ENCODE data around the gene LAMA3.

Gene LAMA3, protein sequence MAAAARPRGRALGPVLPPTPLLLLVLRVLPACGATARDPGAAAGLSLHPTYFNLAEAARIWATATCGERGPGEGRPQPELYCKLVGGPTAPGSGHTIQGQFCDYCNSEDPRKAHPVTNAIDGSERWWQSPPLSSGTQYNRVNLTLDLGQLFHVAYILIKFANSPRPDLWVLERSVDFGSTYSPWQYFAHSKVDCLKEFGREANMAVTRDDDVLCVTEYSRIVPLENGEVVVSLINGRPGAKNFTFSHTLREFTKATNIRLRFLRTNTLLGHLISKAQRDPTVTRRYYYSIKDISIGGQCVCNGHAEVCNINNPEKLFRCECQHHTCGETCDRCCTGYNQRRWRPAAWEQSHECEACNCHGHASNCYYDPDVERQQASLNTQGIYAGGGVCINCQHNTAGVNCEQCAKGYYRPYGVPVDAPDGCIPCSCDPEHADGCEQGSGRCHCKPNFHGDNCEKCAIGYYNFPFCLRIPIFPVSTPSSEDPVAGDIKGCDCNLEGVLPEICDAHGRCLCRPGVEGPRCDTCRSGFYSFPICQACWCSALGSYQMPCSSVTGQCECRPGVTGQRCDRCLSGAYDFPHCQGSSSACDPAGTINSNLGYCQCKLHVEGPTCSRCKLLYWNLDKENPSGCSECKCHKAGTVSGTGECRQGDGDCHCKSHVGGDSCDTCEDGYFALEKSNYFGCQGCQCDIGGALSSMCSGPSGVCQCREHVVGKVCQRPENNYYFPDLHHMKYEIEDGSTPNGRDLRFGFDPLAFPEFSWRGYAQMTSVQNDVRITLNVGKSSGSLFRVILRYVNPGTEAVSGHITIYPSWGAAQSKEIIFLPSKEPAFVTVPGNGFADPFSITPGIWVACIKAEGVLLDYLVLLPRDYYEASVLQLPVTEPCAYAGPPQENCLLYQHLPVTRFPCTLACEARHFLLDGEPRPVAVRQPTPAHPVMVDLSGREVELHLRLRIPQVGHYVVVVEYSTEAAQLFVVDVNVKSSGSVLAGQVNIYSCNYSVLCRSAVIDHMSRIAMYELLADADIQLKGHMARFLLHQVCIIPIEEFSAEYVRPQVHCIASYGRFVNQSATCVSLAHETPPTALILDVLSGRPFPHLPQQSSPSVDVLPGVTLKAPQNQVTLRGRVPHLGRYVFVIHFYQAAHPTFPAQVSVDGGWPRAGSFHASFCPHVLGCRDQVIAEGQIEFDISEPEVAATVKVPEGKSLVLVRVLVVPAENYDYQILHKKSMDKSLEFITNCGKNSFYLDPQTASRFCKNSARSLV (N-terminal part only)

DNA sequence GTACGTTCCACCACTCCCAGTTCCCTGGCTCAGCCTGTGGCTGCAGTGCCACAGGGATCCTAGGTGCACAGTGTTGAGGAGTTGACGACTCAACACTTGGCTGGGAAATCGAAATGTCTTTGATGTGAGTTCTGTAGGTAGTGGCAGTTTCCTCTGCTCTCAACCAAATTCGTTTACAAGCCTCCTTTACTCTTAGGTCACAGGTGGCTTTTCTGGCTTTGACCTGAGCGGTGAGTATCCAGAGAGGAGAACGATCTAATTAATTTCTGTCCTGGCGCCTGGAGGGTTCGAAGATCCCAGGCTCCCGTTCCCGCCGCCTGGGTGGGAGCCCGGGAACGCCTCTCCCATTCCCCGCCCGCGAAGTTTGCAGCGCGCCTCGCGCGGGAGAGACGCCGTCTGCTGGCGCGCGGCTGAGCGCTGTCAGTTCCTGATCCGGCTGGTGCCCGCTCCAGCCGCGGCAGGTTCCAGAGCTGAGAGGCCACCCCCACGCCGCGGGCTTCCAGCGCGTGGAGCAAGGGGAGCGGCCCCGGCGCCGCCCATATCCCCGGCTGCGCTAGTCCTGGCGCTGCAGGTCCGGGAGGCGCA is at the start of gene LAMA3:
Gene LAMA3, plus strand, starts transcription at position 423 of the 585 bp plus-strand sequence. CDS start 231 bp downstream, outside the sequence.
- no peak for DNase-seq

DNA sequence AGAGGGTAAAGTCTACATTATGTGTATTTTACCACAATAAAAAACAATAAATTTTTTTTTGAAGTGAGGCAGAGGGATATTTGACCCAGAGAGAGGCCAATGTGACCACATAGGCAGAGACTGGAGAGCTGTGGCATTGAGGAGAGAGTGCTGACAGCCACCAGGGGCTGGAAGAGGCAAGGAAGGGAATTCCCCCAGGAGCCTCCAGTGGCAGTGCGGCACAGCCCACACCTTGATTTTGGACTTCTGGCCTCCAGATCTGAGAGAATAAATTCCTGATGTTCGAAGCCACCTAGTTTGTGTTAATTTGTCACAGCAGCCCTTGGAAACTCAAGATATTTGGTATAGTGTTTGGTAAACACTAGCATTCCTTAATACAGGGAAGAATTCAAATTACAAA is 49.2 kb upstream of the LAMA3 start:
- DNase-seq = no peak

DNA sequence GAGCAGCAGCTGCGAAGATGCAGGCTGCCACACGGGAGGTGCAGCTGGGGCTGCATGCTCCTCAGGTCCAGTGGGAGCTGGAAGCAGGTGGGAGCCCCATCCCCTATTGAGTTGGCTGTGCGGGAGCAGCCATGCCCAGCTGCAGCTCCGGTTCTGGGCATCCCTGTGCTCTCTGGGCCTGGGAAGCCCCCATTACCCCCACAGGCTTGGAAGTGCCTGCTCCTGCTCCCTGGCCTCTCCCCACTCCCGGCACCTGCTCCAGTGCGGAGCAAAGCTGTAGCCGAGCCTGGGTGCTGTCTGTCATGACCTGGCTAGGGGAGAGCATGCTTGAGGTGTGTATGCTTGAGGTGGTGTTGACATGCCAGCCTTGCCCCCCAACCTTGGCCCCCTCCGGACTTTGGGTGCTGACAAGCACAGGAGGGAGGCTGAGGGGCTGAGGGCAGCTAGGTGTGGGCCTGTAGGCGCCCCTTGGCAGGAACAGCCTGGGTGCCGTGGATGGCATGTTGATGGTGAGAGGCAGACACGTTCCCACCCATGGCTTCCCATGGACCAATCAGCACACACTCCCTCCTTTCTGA is 48.0 kb upstream of the LAMA3 start:
- DNase-seq = no peak

DNA sequence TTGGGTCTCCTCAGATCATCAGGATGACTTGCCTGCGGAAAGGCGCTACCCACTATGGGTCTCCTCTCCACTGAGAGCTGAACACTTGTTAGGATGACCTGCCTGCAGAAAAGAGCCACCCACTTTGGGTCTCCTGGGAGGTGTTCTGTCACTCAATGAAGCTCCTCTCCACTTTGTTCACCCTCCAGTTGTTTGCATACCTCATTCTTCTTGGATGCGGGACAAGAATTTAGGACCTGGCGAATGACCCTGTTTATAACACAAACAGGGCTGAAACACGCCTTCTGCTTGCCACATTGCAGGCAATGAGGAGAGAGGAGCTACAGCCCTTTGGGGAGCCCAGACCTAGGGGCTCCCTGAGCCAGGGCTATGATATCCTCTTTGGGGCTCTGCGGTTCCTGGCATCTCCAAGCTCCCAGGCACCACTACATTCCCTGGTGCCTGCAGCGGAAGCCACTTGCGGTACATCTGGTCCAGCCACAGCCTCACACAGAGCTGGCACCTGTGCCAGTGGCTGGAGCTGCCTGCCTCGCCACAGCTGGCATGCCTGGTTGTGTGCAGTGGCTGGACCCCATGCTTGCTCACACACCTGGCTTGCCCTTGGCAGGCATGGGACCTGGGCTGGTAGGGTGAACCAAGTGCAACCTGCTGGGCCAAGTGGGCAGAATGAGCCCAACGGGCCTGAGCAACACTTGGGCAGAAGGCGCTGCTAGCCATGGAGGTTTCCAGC is 47.2 kb upstream of the LAMA3 start:
- DNase-seq = no peak

DNA sequence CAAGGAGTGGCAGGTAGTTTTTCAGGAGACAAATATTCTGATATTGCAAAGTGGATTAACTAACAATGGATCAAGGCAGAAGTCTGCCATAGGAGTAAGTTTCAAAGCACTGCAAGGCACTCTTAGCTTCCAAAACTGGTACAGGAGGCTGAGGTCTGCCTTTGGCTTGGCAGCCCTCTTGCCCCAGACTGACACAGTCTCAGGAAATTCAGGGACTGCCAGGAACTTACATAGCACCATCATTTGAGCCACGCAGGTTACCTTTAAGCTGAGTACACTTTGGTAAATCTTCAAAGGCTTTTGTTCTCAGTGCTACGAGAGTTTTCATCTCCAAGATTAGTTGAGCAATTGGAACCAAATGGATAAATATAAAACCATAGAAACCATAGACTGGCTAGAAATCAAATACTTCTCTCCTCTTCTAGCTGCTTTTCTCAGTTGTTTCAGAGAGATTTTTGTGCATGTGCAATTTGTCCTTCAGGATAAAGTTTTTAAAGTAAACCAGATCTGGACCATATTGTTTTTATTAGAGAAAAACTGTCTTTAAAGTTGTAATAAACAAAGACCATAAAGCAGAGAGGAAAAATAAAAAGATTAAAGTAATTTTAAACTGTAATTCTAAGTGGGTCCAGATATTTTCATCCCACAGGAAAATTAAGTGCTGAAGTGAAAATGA is 45.3 kb upstream of the LAMA3 start:
- DNase-seq = no peak

DNA sequence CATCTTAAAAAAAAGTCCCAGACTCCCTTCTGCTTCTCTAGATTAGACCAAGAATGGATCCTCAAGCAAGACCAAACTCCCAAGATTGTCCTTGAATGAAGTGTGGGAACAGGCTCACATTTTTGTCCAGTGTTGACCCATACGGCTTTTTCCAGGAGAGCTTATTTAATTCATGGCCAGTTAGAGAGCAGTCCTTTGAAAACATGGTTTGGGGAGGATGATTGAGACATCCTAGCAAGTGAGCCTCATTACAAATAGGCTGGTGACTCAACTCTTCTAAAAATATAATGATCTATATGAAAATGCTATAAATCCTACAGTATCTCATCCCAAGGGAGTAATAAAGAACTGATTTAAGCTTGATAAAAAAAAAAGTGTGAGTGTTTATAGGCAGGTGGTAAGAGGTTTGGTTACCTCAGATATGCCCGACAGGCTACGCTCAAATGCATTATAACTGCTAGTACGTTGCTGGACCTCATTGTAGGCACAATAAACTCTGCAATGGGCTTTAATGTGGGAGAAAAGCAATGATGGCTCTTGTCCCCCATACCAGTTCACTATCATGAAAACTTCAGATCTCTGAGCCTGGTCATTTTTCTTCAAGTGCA is 43.6 kb upstream of the LAMA3 start:
- no peak for DNase-seq

DNA sequence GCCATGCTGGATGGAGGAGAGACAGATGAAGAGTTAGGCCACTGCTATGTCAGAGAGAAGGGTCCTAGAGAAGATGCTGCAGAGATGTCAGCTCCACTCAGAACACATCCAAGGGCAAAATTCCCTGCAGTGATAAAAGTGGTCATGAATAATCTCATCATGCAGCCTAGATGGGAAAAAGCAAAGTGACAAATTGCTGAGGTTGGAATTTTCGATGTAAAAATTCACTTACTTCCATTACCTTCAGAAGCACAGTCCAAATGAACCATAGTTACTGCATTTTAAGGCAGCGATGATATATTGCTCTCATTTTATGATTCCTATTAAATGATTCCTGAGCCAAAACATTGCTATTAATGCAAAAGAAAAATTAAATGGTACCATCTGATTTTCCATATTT is 43.0 kb upstream of the LAMA3 start:
- DNase-seq = no peak

DNA sequence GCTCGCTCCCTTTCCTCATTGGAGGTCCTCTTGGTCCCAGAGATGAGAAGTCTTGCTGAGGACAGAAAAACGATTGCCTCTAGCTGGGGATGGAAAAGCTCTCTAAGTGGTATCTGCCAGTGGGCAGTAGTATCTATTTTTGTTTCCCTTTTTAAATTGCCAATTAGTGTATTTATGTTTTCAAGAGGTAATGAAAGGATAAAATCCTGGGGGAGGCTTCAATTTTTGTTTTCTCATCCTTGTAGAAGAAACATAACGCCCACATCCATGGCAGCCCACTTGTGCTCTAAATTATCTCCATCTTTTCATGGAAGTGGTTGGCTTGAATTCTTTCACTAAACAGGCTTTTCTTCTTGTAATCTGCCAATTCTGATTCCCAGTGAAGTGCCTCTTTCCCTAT is 40.8 kb upstream of the LAMA3 start:
- DNase-seq = no peak

DNA sequence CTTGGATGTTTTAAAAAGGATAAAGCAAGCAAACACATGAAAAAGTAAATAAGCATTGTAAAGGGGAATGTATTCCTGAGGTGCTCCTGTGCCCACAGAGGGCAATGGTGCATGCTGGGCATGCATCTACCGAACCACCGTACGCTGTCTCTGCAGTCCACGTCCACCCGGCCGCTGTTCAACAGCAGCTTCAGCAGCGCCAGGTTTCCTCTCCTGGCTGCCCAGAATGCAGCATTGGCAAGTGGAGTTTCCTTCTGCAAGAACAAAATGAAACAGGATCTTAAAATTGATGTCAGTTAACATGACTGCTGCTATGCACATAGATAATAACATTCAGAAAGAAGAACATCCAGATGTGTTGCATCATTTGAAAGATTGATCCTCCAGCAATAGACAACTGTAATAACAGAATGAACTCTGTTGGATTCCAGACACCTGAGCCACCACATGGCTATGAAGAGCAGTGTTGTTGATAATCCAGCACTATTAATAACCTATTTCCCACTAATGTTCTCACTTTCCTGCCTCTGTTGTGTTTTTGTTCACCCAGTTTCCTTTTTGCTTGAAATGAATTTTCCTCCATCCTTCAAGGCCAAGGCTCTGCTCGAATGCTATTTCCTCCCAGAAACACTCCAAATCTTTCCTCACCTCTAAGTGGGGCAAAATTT is 40.2 kb upstream of the LAMA3 start:
- no peak for DNase-seq

DNA sequence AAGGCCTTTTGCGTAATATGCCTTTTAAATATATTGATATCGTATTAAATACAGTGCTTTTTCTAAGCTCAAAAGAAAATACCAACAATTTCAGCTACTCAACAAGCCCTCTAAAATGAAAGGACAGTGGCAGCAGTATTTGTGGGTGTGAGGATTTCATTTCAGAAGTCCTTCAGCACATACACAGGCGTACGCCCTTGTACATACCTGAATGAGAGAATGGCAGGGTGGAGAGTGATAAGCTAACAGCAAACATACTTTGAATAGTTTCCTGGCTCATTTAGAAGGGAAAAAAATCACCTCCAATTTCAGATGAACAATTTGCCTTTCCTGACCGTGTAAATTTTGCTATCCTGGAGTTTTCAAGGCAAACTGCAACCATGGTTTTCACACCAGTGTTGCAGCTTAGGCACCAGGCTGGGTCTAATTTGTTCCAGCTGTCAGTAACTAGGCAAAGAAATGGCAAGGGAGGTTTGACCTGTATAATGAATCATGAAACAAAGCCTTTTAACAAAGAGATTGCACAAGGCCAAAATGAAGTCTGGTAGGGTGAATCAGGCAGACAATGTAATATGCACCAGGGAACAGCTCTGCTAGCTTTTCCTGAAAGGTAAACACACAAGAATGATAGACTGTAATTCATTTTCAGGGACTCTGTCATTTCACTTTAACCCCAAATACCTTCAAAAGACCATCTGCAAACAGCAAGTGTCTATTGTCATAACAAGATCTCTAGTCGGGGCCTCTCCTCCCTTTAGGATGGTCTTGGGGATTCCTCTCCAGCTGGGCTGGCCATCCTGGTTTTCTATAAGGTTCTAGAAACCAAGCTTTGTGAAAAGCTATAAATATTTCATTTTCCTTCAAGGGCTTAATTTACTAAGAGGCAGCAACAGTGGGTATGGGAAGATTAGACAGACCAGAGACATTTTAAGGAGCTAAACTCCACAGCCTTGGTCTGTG is 38.0 kb upstream of the LAMA3 start:
- no peak for DNase-seq

DNA sequence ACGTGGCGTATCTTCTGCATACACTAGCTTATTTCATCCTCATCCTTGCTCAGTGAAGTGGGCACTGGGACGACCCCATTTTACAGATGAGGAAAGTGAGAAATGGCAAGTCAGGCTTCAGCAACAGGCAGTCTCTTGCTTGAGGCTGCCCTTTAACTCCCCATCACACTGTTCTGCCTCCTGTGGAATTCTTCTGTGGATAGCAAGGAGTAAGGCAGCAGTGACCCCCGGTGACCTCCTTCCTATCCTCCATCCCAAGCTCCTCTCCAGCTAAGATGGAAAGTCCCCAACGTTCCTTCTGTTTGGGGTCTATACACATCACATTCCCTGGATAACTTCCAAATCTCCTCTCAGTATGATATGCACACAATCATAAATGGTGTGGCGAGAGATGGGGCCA is 37.0 kb upstream of the LAMA3 start:
- DNase-seq = no peak

DNA sequence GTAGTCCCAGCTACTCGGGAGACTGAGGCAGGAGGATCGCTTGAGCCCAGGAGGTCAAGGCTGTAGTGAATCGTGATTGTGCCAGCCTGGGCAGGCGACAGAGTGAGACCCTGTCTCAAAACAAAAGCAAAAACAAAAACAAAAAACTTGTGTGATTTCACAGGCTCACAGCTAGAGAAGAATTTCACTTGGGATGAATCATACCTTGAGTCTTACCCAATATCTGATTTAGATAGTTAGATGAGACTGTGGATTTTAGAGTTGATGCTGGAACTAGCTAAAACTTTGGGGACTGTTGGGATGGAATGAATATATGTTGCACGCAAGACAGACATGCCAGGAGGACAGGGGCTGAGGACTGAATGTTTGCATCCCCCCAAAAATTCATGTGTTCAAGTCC is 31.0 kb upstream of the LAMA3 start:
- no peak for DNase-seq

DNA sequence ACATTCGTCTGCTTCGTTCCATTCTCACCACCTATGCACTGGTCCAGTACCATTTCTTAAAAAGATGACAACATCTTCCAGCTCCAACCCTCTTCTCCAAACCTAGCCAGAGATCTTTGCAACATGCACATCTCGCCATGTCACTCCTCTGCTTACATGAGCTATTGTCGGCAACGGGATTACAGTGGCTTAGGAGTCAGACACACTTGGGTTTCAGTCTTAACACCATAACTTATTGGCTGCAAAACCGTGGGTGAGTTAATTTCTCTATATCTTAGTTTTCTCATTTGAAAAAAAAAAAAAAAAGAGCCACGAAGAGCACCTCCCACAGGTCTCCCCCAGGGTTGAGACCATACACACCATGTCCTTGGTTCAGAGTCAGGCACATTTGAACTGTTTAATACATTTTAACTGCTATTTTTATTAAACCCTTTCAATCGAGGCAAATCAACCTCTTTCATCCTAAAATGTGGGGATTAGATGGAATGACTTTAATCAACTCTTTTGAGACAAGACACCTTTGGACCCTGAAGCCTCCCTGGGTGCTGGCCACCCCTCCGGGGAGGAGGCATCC is 27.4 kb upstream of the LAMA3 start:
- no peak for DNase-seq

DNA sequence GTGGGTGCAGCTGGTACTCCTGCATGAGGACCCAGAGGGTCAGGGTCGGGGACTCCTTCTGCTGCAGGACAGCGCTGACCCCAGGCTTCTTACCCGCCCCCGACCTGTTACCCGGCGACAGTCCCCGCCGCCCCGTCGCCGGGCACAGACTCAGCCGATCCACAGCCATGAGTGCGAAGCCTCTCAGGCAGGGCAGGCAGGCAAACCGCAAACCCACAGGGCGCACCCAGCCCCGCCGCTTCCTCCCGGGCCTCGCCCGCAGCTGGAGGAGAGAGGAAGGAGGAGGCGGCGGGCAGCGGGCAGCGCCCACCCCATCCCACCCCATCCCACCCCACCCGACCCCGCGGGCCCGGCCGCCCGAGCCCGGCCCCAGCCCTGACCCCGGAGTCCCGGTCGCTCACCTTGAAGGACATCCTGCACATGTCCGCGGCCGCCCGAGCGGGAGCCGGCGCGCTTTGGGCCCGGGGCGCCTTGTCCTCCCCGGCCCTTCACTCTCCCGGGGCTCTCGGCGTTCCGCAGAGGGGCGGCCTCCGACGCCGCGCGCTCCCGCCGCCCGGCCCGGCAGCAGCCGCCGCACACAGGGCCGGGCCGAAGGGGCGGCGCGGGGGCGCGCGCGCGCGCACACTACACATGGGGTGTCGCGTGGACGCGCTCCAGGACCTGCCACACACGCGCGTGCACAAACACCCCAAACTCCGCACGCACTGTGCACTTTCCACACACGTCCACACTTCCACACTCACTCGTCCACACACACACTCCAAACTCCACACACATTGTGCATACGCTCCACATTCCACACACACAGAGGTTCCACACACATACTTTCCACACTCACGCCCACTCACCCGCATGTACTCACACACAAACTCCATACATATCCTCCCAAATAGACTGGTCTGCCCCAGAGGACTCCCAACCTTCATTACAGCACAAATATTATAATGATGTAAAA is 26.7 kb upstream of the LAMA3 start, which contains the start of gene ANKRD29:
Gene ANKRD29, minus strand, starts transcription at position 603 of the 955 bp plus-strand sequence. Its CDS starts 181 bp downstream, at position 422.
- DNase-seq = no peak

DNA sequence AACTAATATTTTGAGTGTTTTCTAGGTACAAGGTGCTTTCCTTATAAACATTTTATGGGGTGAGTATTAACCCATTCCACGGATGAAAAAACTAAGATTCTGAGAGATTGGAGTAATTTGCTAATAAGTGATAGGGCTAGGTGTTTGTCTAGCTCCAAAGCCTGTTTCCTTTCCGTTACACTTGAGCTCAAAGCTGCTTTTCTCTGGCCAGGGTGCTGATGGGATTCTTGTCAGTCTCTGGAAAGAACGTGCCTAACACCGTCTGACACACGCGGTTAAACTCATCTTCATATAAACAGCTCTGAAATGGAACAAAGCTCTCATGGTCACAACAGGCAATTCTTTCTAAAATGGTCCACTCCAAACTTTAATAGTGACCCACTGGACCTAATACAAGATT is 24.6 kb upstream of the LAMA3 start:
- no peak for DNase-seq

DNA sequence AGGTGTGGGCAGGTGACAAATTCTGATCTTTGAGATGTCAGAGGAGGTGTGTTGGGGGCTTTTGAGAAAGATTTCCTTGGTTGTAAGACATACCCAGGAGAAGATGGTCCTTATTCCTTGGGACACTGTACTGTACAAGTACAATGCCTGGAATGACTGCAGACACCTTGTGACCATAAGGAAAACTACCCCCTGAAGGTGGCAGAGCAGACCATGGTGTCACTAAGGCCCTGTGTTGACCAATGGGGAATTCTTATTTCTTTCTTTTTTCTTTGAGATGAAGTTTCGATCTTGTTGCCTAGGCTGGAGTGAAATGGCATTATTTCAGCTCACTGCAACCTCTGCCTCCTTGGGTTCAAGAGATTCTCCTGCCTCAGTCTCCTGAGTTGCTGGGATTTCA is 22.1 kb upstream of the LAMA3 start:
- no peak for DNase-seq

DNA sequence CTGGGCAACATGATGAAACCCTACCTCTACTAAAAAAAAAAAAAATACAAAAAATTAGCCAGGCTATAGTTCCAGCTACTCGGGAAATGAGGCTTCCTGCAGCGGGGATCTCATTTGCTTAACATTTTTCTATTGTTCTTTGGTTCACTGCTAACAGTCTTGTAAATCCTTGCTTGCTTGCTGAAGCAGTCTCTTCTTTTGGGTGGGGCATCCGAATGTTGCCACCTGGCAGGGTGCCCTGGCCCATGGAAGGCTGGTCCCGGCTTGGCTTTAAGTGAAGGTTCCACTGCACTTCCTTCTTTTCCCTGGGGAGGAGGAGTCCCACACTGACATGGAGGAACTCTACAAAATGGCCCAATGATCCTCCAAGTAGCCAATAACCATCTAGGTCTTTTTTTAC is 20.5 kb upstream of the LAMA3 start:
- DNase-seq = no peak

All from GOT3 (cell line).